ENCODE data around the gene DOP1A. TPM values are rescaled to one million over a fixed set of nuclear protein-coding genes. Genes with fewer than 3 reads are reported as not detected.

Gene DOP1A
- 100 to 1,000 TPM in 1 of 4 donors, 10 to 100 TPM in 3; 44.8 to 118 (median 53.5) TPM for total RNA-seq

- no peaks in the 10 kb centered on the region for H3K36me3 ChIP-seq
- H3K9me3 ChIP-seq: no peaks in the 10 kb centered on the region
- peak; percentile 97 for DNase-seq (ENCODE audit: low spot score in 2 of 2)
- WGBS: under 1% methylated on average over 36 of the region's 78 CpGs
- TF ChIP-seq EP300 (IDR thresholded peaks at IDR 0.05) (no peak), CTCF (IDR thresholded peaks at IDR 0.05) (peak; percentile 92 to 98), POLR2AphosphoS5 (IDR thresholded peaks at IDR 0.05) (peak in 1 of 3 donors; percentile 78), POLR2A (IDR thresholded peaks at IDR 0.05) (peak; percentile 3 to 18)
- H3K4me1 ChIP-seq: peaks cover 57% of the 10 kb centered on the region
- H3K27ac ChIP-seq: peak within 1 kb of the TSS; percentile 91
- H3K27me3 ChIP-seq: no peaks in the 10 kb centered on the region
- H3K4me3 ChIP-seq: peak within 1 kb of the TSS; percentile 73
Observed at GRCh38 chr6:83067448-83068439, at the start of gene DOP1A. DOP1A (plus strand) TSS chr6:83067671; CDS start chr6:83096978, 29,307 bp downstream.

- TF ChIP-seq CTCF (IDR thresholded peaks at IDR 0.05) (no peak), EP300 (IDR thresholded peaks at IDR 0.05) (no peak), POLR2A (IDR thresholded peaks at IDR 0.05) (no peak), POLR2AphosphoS5 (IDR thresholded peaks at IDR 0.05) (no peak)
- WGBS: 92% methylated on average over 4 of the region's 4 CpGs
Observed at GRCh38 chr6:83019741-83020140, 47.7 kb upstream of the DOP1A start.

GRCh38 chr6:83031689-83032088, 35.8 kb upstream of the DOP1A start:
- Histone ChIP-seq H3K27ac (no peak overlapping the region), H3K36me3 (peaks cover 25% of the 10 kb centered on the region), H3K4me1 (no peaks in the 10 kb centered on the region), H3K4me3 (no peak overlapping the region), H3K27me3 (no peaks in the 10 kb centered on the region), H3K9me3 (no peaks in the 10 kb centered on the region)
- no peak for DNase-seq (ENCODE audit: low spot score in 2 of 2)
- 90% methylated on average over 6 of the region's 6 CpGs for WGBS
- TF ChIP-seq EP300 (IDR thresholded peaks at IDR 0.05) (no peak), POLR2A (IDR thresholded peaks at IDR 0.05) (no peak), CTCF (IDR thresholded peaks at IDR 0.05) (no peak), POLR2AphosphoS5 (IDR thresholded peaks at IDR 0.05) (no peak)

More at GRCh38 chr6:83019741-83020140, 47.7 kb upstream of the DOP1A start:
- Histone ChIP-seq H3K4me1 (no peaks in the 10 kb centered on the region), H3K36me3 (peaks cover 31% of the 10 kb centered on the region), H3K9me3 (no peaks in the 10 kb centered on the region), H3K4me3 (no peak overlapping the region), H3K27ac (no peak overlapping the region), H3K27me3 (no peaks in the 10 kb centered on the region)
- DNase-seq (ENCODE audit: low spot score in 2 of 2): no peak

GRCh38 chr6:83038246-83038645, 29.2 kb upstream of the DOP1A start:
- no peak for TF ChIP-seq CTCF (IDR thresholded peaks at IDR 0.05)
- TF ChIP-seq POLR2AphosphoS5 (IDR thresholded peaks at IDR 0.05): no peak
- TF ChIP-seq POLR2A (IDR thresholded peaks at IDR 0.05): no peak
- TF ChIP-seq EP300 (IDR thresholded peaks at IDR 0.05): no peak
- DNase-seq (ENCODE audit: low spot score in 2 of 2): no peak
- no peak overlapping the region for H3K27ac ChIP-seq
- no peaks in the 10 kb centered on the region for H3K27me3 ChIP-seq
- 95% methylated on average over 2 of the region's 2 CpGs for WGBS
- peaks cover 3% of the 10 kb centered on the region for H3K36me3 ChIP-seq
- H3K4me3 ChIP-seq: no peak overlapping the region
- no peaks in the 10 kb centered on the region for H3K9me3 ChIP-seq
- H3K4me1 ChIP-seq: no peaks in the 10 kb centered on the region

- TF ChIP-seq POLR2A (IDR thresholded peaks at IDR 0.05) (no peak), CTCF (IDR thresholded peaks at IDR 0.05) (no peak), EP300 (IDR thresholded peaks at IDR 0.05) (no peak), POLR2AphosphoS5 (IDR thresholded peaks at IDR 0.05) (no peak)
- no peaks in the 10 kb centered on the region for H3K9me3 ChIP-seq
- 76% methylated on average over 4 of the region's 4 CpGs for WGBS
- DNase-seq (ENCODE audit: low spot score in 2 of 2): no peak
- no peaks in the 10 kb centered on the region for H3K27me3 ChIP-seq
- no peak overlapping the region for H3K27ac ChIP-seq
- H3K4me3 ChIP-seq: no peak overlapping the region
- no peaks in the 10 kb centered on the region for H3K4me1 ChIP-seq
- no peaks in the 10 kb centered on the region for H3K36me3 ChIP-seq
Observed at GRCh38 chr6:83042467-83043053, 24.9 kb upstream of the DOP1A start.
